Endothelial cell of umbilical vein (primary cell): ENCODE measurements around the gene MESD. TPM values are rescaled to one million over a fixed set of nuclear protein-coding genes. Genes with fewer than 3 reads are reported as not detected.

Experiments
- BruUV-seq: library from RNA; stranded (reverse); fragments of 400-500 nt; replicated peaks from 2 replicates; lab custom pipeline; 2021; lab: Mats Ljungman, UMichigan
- CTCF ChIA-PET: fragments of 300-600, 350-600 bp; sonication (Branson Sonifier 250); formaldehyde crosslinking; loops from one replicate; lab custom pipeline; 2021; ENCODE audit warnings: antibody characterized with exemption, inconsistent platforms; lab: Charles Lee
- POLR2A ChIA-PET: fragments of 300-600, 350-600 bp; sonication (Branson Sonifier 250); formaldehyde crosslinking; loops from one replicate; lab custom pipeline; 2021; ENCODE audit warnings: antibody characterized with exemption, inconsistent platforms; lab: Charles Lee
- DNase-seq: peaks from one replicate; pipeline ENCODE4 v3.0.0-alpha.2; 2011; ENCODE audit warnings: low read depth, low spot score
- FAIRE-seq: peaks from 2 replicates; lab custom pipeline; 2011; peaks lifted over from hg19 to GRCh38; lab: Jason Lieb, UNC
- H2AFZ ChIP-seq: 2 replicates; pipeline ENCODE4 v1.6.0; 2012; ENCODE audit warnings: low read depth, low read length, control low read depth, inconsistent platforms
- H3K27ac ChIP-seq: 2 replicates; pipeline ENCODE4 v1.5.1; 2011; ENCODE audit warnings: low read depth, mild to moderate bottlenecking, control low read depth, low read length, moderate library complexity; ENCODE audit not compliant: insufficient read depth
- H3K27me3 ChIP-seq, 2 experiments: 2 replicates each; pipeline versions ENCODE4 v1.6.0 to v1.6.1; 2011; ENCODE audit warnings: low read length in 2 of 2, mixed read lengths in 1 of 2; ENCODE audit not compliant: control insufficient read depth in 2 of 2, insufficient read depth in 2 of 2
- H3K36me3 ChIP-seq, 2 experiments: 2 replicates in 1 of 2; 3 replicates in 1 of 2; pipeline ENCODE4 v1.5.1; 2011; ENCODE audit warnings: low read length in 2 of 2, mild to moderate bottlenecking in 1 of 2, moderate library complexity in 1 of 2; ENCODE audit not compliant: control insufficient read depth in 2 of 2, insufficient read depth in 2 of 2; ENCODE audit errors: extremely low read depth in 1 of 2
- H3K4me1 ChIP-seq: 3 replicates; pipeline ENCODE4 v1.5.1; 2011; ENCODE audit warnings: mild to moderate bottlenecking, low read length; ENCODE audit not compliant: control insufficient read depth, insufficient read depth; ENCODE audit errors: extremely low read depth
- H3K4me2 ChIP-seq: 2 replicates; pipeline ENCODE4 v1.6.1; 2011; ENCODE audit warnings: low read length, control low read depth, mixed read lengths; ENCODE audit not compliant: insufficient read depth
- H3K4me3 ChIP-seq, 3 experiments: fragments of 200-600 bp in 1 of 3; sonication (generic), shearing (Covaris generic) in 1 of 3; replicated peaks in 1 of 3; 2 replicates each; pipeline ENCODE4 v1.5.1; 2011 to 2016; ENCODE audit warnings: control low read depth in 3 of 3, low read length in 3 of 3, mild to moderate bottlenecking in 2 of 3, inconsistent platforms in 1 of 3, low read depth in 1 of 3, moderate library complexity in 1 of 3; ENCODE audit not compliant: insufficient read depth in 1 of 3
- H3K79me2 ChIP-seq: 2 replicates; pipeline ENCODE4 v1.6.0; 2012; ENCODE audit warnings: low read length, inconsistent platforms; ENCODE audit not compliant: control insufficient read depth, insufficient read depth
- H3K9ac ChIP-seq: replicated peaks from 2 replicates; pipeline ENCODE3; 2011; ENCODE audit warnings: low read length, control low read depth; ENCODE audit not compliant: insufficient read depth; ENCODE audit errors: extremely low read depth
- H3K9me1 ChIP-seq: replicated peaks from 3 replicates; pipeline ENCODE4 v1.6.0; 2011; ENCODE audit warnings: mild to moderate bottlenecking, low read length; ENCODE audit not compliant: control insufficient read depth, insufficient read depth; ENCODE audit errors: extremely low read depth
- H3K9me3 ChIP-seq: replicated peaks from 2 replicates; pipeline ENCODE4 v1.5.1; 2012; ENCODE audit warnings: low read length, inconsistent platforms; ENCODE audit not compliant: control insufficient read depth, insufficient read depth
- H4K20me1 ChIP-seq: replicated peaks from 2 replicates; pipeline ENCODE3; 2011; ENCODE audit warnings: mild to moderate bottlenecking, low read length; ENCODE audit not compliant: control insufficient read depth, insufficient read depth; ENCODE audit errors: extremely low read depth
- CTCF ChIP-seq, 2 donors: IDR thresholded peaks; 1 replicate in 1 of 2; 2 replicates in 1 of 2; pipeline ENCODE4 v1.5.1; 2011; ENCODE audit warnings: low read length in 2 of 2, mild to moderate bottlenecking in 2 of 2, moderate library complexity in 2 of 2, control low read depth in 1 of 2, inconsistent platforms in 1 of 2, low read depth in 1 of 2; ENCODE audit not compliant: insufficient read depth in 1 of 2; ENCODE audit errors: extremely low read depth in 1 of 2
- EZH2 ChIP-seq: IDR thresholded peaks from 2 replicates; pipeline ENCODE4 v1.6.1; 2012; ENCODE audit warnings: borderline replicate concordance, low read depth, mild to moderate bottlenecking, moderate library complexity, low read length, inconsistent platforms; ENCODE audit not compliant: severe bottlenecking
- FOS ChIP-seq: IDR thresholded peaks from 2 replicates; pipeline ENCODE4 v1.6.1; 2011; ENCODE audit warnings: mild to moderate bottlenecking, low read length, moderate library complexity, borderline replicate concordance; ENCODE audit not compliant: insufficient read depth
- GATA2 ChIP-seq: IDR thresholded peaks from 2 replicates; pipeline ENCODE4 v1.7.0; 2011; ENCODE audit warnings: low read depth, mild to moderate bottlenecking, moderate library complexity, mixed read lengths, low read length; ENCODE audit not compliant: insufficient read length, insufficient read depth
- JUN ChIP-seq: IDR thresholded peaks from 2 replicates; pipeline ENCODE4 v1.6.1; 2011; ENCODE audit warnings: borderline replicate concordance, low read depth; ENCODE audit not compliant: insufficient read length, insufficient read depth
- MAX ChIP-seq: IDR thresholded peaks from 2 replicates; pipeline ENCODE4 v1.6.1; 2011; ENCODE audit not compliant: insufficient read depth, insufficient read length
- MYC ChIP-seq: IDR thresholded peaks from one replicate; pipeline ENCODE4 v1.6.1; 2011; ENCODE audit warnings: mild to moderate bottlenecking, low read depth, low read length
- POLR2A ChIP-seq: IDR thresholded peaks from 2 replicates; pipeline ENCODE4 v1.6.1; 2012; ENCODE audit warnings: low read depth, mild to moderate bottlenecking, control low read depth, low read length
- POLR2AphosphoS5 ChIP-seq: IDR thresholded peaks from 2 replicates; pipeline ENCODE4 v1.6.1; 2012; ENCODE audit warnings: low read depth, mild to moderate bottlenecking, control low read depth, low read length, moderate library complexity; ENCODE audit not compliant: insufficient read depth
- dilution Hi-C: fragments of 300-500 bp; cut with MboI; formaldehyde crosslinking; loops from one replicate; pipeline ENCODE4 v1.15.0; 2019; ENCODE audit warnings: low sequenced_read_pairs; ENCODE audit not compliant: extremely low pct_ligation_motif_present
- intact Hi-C: fragments of 100-400 bp; cut with micrococcal nuclease; formaldehyde crosslinking; loops from one replicate; pipeline ENCODE4 v1.10.0; 2022
- polyA plus RNA-seq, 4 experiments: library from polyadenylated mRNA; depleted of rRNA in 3 of 4; stranded (reverse) in 3 of 4; unstranded in 1 of 4; fragments of >200 nt; gene quantifications; 2 replicates each; pipeline versions ENCODE4 v1.2.1 to v1.2.3, GENCODE V29; 2011 to 2012; ENCODE audit warnings: missing spikeins in 1 of 4
- total RNA-seq: library from RNA; stranded (reverse); gene quantifications from 2 replicates; pipeline ENCODE4 v1.2.3, GENCODE V29; 2021

MESD gene
- total and polyA plus RNA-seq, 2 donors (not counting 3 experiments of a cell fraction or from before 2014, with no cell fraction given), result 12.8 to 30.5 TPM

GRCh38 chr15:80931721-80932512, 57.7 kb downstream of the MESD start:
- no peak overlapping the region for H3K4me3 ChIP-seq
- no peak overlapping the region for H2AFZ ChIP-seq
- peaks cover 18% of the 10 kb centered on the region for H3K4me1 ChIP-seq
- H3K27me3 ChIP-seq, result no peaks in the 10 kb centered on the region
- H3K9ac ChIP-seq, result no peak overlapping the region
- no peaks in the 10 kb centered on the region for H3K9me3 ChIP-seq
- no peaks in the 10 kb centered on the region for H3K36me3 ChIP-seq
- DNase-seq, result no peak
- TF ChIP-seq MAX (no peak), EZH2 (no peak), POLR2A (no peak), CTCF (IDR thresholded peaks at IDR 0.05; ENCODE audit: extremely low read depth in 1 of 2, insufficient read depth in 1 of 2, low read depth in 1 of 2, low read length in 2 of 2) (no peak), FOS (no peak), GATA2 (no peak), POLR2AphosphoS5 (no peak), JUN (no peak), MYC (no peak)
- no peaks in the 10 kb centered on the region for H4K20me1 ChIP-seq
- no peak overlapping the region for H3K4me2 ChIP-seq
- no peaks in the 10 kb centered on the region for H3K9me1 ChIP-seq
- no peaks in the 10 kb centered on the region for H3K79me2 ChIP-seq
- dilution Hi-C loops, result no loop called here
- no peak for FAIRE-seq
- ChIA-PET POLR2A (no interaction called here), CTCF (interaction anchor here (1.0 kb wide), 1 partner anchor 38 kb away, joined by 3 read pairs; no protein-coding TSS in a partner anchor)
- BruUV-seq, result no TSS peak
- intact Hi-C loops, result loop anchor here (10.0 kb wide), 1 partner anchor 1047 kb away; no protein-coding TSS in a partner anchor
- no peak overlapping the region for H3K27ac ChIP-seq
